ENCODE results near the gene STX10. TPM values are rescaled to one million over a fixed set of nuclear protein-coding genes. Genes with fewer than 3 reads are reported as not detected.

The STX10 gene
- total RNA-seq (10 to 100 TPM; 65.3 to 87.0 (median 76.8) TPM), polyA plus RNA-seq (100 to 1,000 TPM in 1 of 3 donors, 10 to 100 TPM in 2; 63.1 to 127 (median 64.0) TPM)

GRCh38 chr19:13150187-13150930, at the start of gene STX10, which contains the start of gene IER2:
Gene STX10, minus strand, starts transcription at chr19:13150375. Its CDS starts 202 bp downstream, at chr19:13150173.
Gene IER2, plus strand, starts transcription at chr19:13150411. Its CDS starts 2,776 bp downstream, at chr19:13153187.
- Histone ChIP-seq H3K36me3 (peaks cover 0 to 7% (median 2%) of the 10 kb centered on the region in 4 donors), H3K27ac (peak within 1 kb of the TSS; percentile 92 to 100 (median 100)), H3K4me1 (peaks cover 6 to 30% (median 22%) of the 10 kb centered on the region in 4 donors), H3K27me3 (no peaks in the 10 kb centered on the region), H3K4me3 (peak within 1 kb of the TSS; percentile 64 to 96 (median 92)), H3K9me3 (no peaks in the 10 kb centered on the region)
- 0 to 1% methylated on average over 51 of the region's 51 CpGs for WGBS, 2 donors
- intact Hi-C loops (cut with DNase I) = loop anchor here (5.0 to 10.0 kb wide), 4 partner anchors 33 to 358 kb away; partner anchors contain the start of genes JUNB, LYL1, NACC1 and NFIX
- peak; percentile 99 for DNase-seq
- peak; percentile 84 to 92 for TF ChIP-seq POLR2A (IDR thresholded peaks at IDR 0.05)
- TF ChIP-seq CTCF (IDR thresholded peaks at IDR 0.05) = peak in 3 of 4 experiments; percentile 42 to 58 (median 43)
- TF ChIP-seq POLR2AphosphoS5 (IDR thresholded peaks at IDR 0.05) = peak; percentile 95 to 97 (median 96)
- peak in 1 of 4 donors; percentile 52 for TF ChIP-seq EP300 (IDR thresholded peaks at IDR 0.05)

- 90 to 91% methylated on average over 18 of the region's 18 CpGs for WGBS, 2 donors
- no peaks in the 10 kb centered on the region for H3K9me3 ChIP-seq
- H3K4me1 ChIP-seq = no peaks in the 10 kb centered on the region
- DNase-seq = no peak
- no peak overlapping the region for H3K4me3 ChIP-seq
- intact Hi-C loops (cut with DNase I) = no loop called here
- TF ChIP-seq POLR2A (IDR thresholded peaks at IDR 0.05) (no peak), EP300 (IDR thresholded peaks at IDR 0.05) (no peak), POLR2AphosphoS5 (IDR thresholded peaks at IDR 0.05) (no peak), CTCF (IDR thresholded peaks at IDR 0.05) (no peak)
- no peaks in the 10 kb centered on the region for H3K36me3 ChIP-seq
- H3K27me3 ChIP-seq = no peaks in the 10 kb centered on the region
- H3K27ac ChIP-seq = no peak overlapping the region
Measured at GRCh38 chr19:13198634-13199033, 48.5 kb upstream of the STX10 start.

GRCh38 chr19:13195678-13196077, 45.5 kb upstream of the STX10 start:
- no peak for DNase-seq
- Histone ChIP-seq H3K9me3 (no peaks in the 10 kb centered on the region), H3K36me3 (no peaks in the 10 kb centered on the region), H3K27me3 (no peaks in the 10 kb centered on the region), H3K27ac (no peak overlapping the region), H3K4me1 (no peaks in the 10 kb centered on the region), H3K4me3 (no peak overlapping the region)
- no peak for TF ChIP-seq CTCF (IDR thresholded peaks at IDR 0.05)
- TF ChIP-seq POLR2A (IDR thresholded peaks at IDR 0.05) = no peak
- no peak for TF ChIP-seq POLR2AphosphoS5 (IDR thresholded peaks at IDR 0.05)
- no peak for TF ChIP-seq EP300 (IDR thresholded peaks at IDR 0.05)
- 19 to 55% methylated on average over 11 of the region's 11 CpGs for WGBS, 2 donors
- intact Hi-C loops (cut with DNase I) = no loop called here

- Histone ChIP-seq H3K4me3 (no peak overlapping the region), H3K27ac (no peak overlapping the region), H3K36me3 (no peaks in the 10 kb centered on the region), H3K27me3 (no peaks in the 10 kb centered on the region), H3K9me3 (no peaks in the 10 kb centered on the region), H3K4me1 (no peaks in the 10 kb centered on the region)
- intact Hi-C loops (cut with DNase I) = loop anchor here (5.0 kb wide), 1 partner anchor 71 kb away; no protein-coding TSS in a partner anchor
- DNase-seq = no peak
- TF ChIP-seq POLR2A (IDR thresholded peaks at IDR 0.05) (no peak), CTCF (IDR thresholded peaks at IDR 0.05) (no peak)
- 47 to 75% methylated on average over 19 of the region's 19 CpGs for WGBS, 2 donors
Measured at GRCh38 chr19:13190781-13191540, 40.8 kb upstream of the STX10 start.

Measured in sigmoid colon (tissue), 7 donors.